Fibroblast of lung (primary cell): ENCODE measurements around the gene IGF2BP2.

Source experiments
- CTCF ChIP-seq, 2 donors: IDR thresholded peaks in 1 of 2; conservative IDR thresholded peaks in 1 of 2; 1 replicate in 1 of 2; 2 replicates in 1 of 2; pipeline ENCODE4 v1.5.1; 2011 to 2012; ENCODE audit warnings: low read length in 2 of 2, control low read depth in 1 of 2, inconsistent platforms in 1 of 2, low read depth in 1 of 2, mild to moderate bottlenecking in 1 of 2
- EZH2 ChIP-seq: IDR thresholded peaks from 2 replicates; pipeline ENCODE4 v1.5.1; 2012; ENCODE audit warnings: low read length, control low read depth, mild to moderate bottlenecking; ENCODE audit errors: missing control alignments

GRCh38 chr3:185728630-185729336 lies 96.1 kb downstream of the IGF2BP2 start:
- no peak for TF ChIP-seq EZH2
- no peak for TF ChIP-seq CTCF (conservative IDR thresholded peaks at IDR 0.05 in 1 of 2, IDR thresholded peaks at IDR 0.05 in 1 of 2; ENCODE audit: low read depth in 1 of 2, low read length in 2 of 2)
